HFF-Myc (cell line): ENCODE results near the gene PRICKLE1.

Experiments used
- DNase-seq: peaks from one replicate; pipeline ENCODE4 v3.0.0-alpha.2; 2011; ENCODE audit warnings: low read depth; ENCODE audit errors: extremely low read depth
- H3K4me3 ChIP-seq: replicated peaks from 2 replicates; pipeline ENCODE4 v1.5.1; 2011; ENCODE audit warnings: low read depth, mild to moderate bottlenecking, control low read depth, low read length
- CTCF ChIP-seq: IDR thresholded peaks from 2 replicates; pipeline ENCODE4 v1.5.1; 2012; ENCODE audit warnings: mild to moderate bottlenecking, low read depth, low read length, control low read depth; ENCODE audit errors: missing control alignments

Gene PRICKLE1

GRCh38 chr12:42574851-42575266, 14.7 kb downstream of the PRICKLE1 start:
- no peak for TF ChIP-seq CTCF
- no peak overlapping the region for H3K4me3 ChIP-seq
- DNase-seq, result no peak

GRCh38 chr12:42571327-42572009, 18.1 kb downstream of the PRICKLE1 start:
- H3K4me3 ChIP-seq, result no peak overlapping the region
- no peak for TF ChIP-seq CTCF
- DNase-seq, result no peak

GRCh38 chr12:42570076-42570475, 19.5 kb downstream of the PRICKLE1 start:
- no peak for DNase-seq
- no peak overlapping the region for H3K4me3 ChIP-seq
- no peak for TF ChIP-seq CTCF

GRCh38 chr12:42568952-42569915, 20.3 kb downstream of the PRICKLE1 start:
- peak; percentile 54 for TF ChIP-seq CTCF

GRCh38 chr12:42565633-42566032, 23.9 kb downstream of the PRICKLE1 start:
- TF ChIP-seq CTCF, result no peak
- H3K4me3 ChIP-seq, result no peak overlapping the region
- DNase-seq, result no peak

More at GRCh38 chr12:42568952-42569915, 20.3 kb downstream of the PRICKLE1 start:
- no peak overlapping the region for H3K4me3 ChIP-seq
- DNase-seq, result peak; percentile 35

- DNase-seq, result no peak
- TF ChIP-seq CTCF, result no peak
- H3K4me3 ChIP-seq, result no peak overlapping the region
Observed at GRCh38 chr12:42564996-42565395, 24.6 kb downstream of the PRICKLE1 start.
